SK-N-SH (cell line): ENCODE measurements around the gene KDM4F. TPM values are rescaled to one million over a fixed set of nuclear protein-coding genes. Genes with fewer than 3 reads are reported as not detected.

ENCODE experiments used
- CTCF ChIA-PET: fragments of 300-600, 350-600 bp; formaldehyde crosslinking; extraction: SDS; loops from one replicate; lab custom pipeline; 2021; lab: Yijun Ruan, JAX
- POLR2A ChIA-PET: fragments of 350-600 bp; sonication (Branson Sonifier 250); formaldehyde crosslinking; extraction: SDS; loops from one replicate; lab custom pipeline; 2020; ENCODE audit warnings: antibody characterized with exemption, inconsistent platforms; lab: Yijun Ruan, JAX
- DNase-seq: peaks from one replicate; pipeline ENCODE4 v3.0.0; 2012
- H2AFZ ChIP-seq: fragments of 200-600 bp; sonication (generic); 2 replicates; pipeline ENCODE4 v1.8.1; 2016; ENCODE audit warnings: antibody characterized with exemption, mild to moderate bottlenecking, low read depth
- H3F3A ChIP-seq: fragments of 200-600 bp; sonication (generic); replicated peaks from 2 replicates; pipeline ENCODE3; 2016; ENCODE audit warnings: antibody characterized with exemption, mild to moderate bottlenecking; ENCODE audit not compliant: insufficient read depth
- H3K27ac ChIP-seq, 2 experiments: fragments of 200-500 bp in 1 of 2; fragments of 200-600 bp in 1 of 2; sonication (Bioruptor generic) in 1 of 2; sonication (generic), shearing (Covaris generic) in 1 of 2; 2 replicates each; pipeline versions ENCODE4 v1.5.1 to v1.6.1; 2014 to 2016; ENCODE audit warnings: low read depth in 2 of 2, inconsistent platforms in 1 of 2, low read length in 1 of 2, mild to moderate bottlenecking in 1 of 2, mixed read lengths in 1 of 2
- H3K27me3 ChIP-seq: fragments of 200-600 bp; sonication (generic), shearing (Covaris generic); 2 replicates; pipeline ENCODE4 v1.6.1; 2016; ENCODE audit warnings: mixed run types; ENCODE audit not compliant: insufficient read depth
- H3K36me3 ChIP-seq, 2 experiments: fragments of 200-500 bp in 1 of 2; fragments of 200-600 bp in 1 of 2; sonication (Bioruptor generic) in 1 of 2; sonication (generic) in 1 of 2; replicated peaks in 1 of 2; 2 replicates each; pipeline versions ENCODE3 to v1.5.1; 2014 to 2016; ENCODE audit warnings: low read length in 1 of 2, mild to moderate bottlenecking in 1 of 2; ENCODE audit not compliant: insufficient read depth in 2 of 2, control insufficient read depth in 1 of 2
- H3K4me1 ChIP-seq, 2 experiments: fragments of 200-500 bp in 1 of 2; fragments of 200-600 bp in 1 of 2; sonication (Bioruptor generic) in 1 of 2; sonication (generic), shearing (Covaris generic) in 1 of 2; 2 replicates each; pipeline versions ENCODE4 v1.5.1 to v1.6.1; 2014 to 2016; ENCODE audit warnings: low read depth in 1 of 2, low read length in 1 of 2, mixed run types in 1 of 2; ENCODE audit not compliant: insufficient read depth in 2 of 2, control insufficient read depth in 1 of 2
- H3K4me2 ChIP-seq: fragments of 200-600 bp; sonication (generic), shearing (Covaris generic); 2 replicates; pipeline ENCODE4 v1.6.1; 2017; ENCODE audit warnings: mixed run types
- H3K4me3 ChIP-seq, 2 experiments: fragments of 200-500 bp in 1 of 2; fragments of 200-600 bp in 1 of 2; sonication (Bioruptor generic) in 1 of 2; sonication (generic), shearing (Covaris generic) in 1 of 2; 2 replicates each; pipeline versions ENCODE4 v1.5.1 to v1.8.1; 2014 to 2016; ENCODE audit warnings: low read depth in 2 of 2, inconsistent platforms in 1 of 2, low read length in 1 of 2, mild to moderate bottlenecking in 1 of 2, mixed read lengths in 1 of 2, moderate library complexity in 1 of 2
- H3K79me2 ChIP-seq: fragments of 200-600 bp; sonication (generic); 2 replicates; pipeline ENCODE4 v1.8.1; 2017; ENCODE audit warnings: mild to moderate bottlenecking; ENCODE audit not compliant: insufficient read depth
- H3K9ac ChIP-seq: fragments of 200-600 bp; sonication (generic); 2 replicates; pipeline ENCODE4 v1.6.1; 2017; ENCODE audit warnings: mixed run types
- H3K9me2 ChIP-seq: fragments of 200-600 bp; sonication (generic); 2 replicates; pipeline ENCODE4 v1.6.1; 2017; ENCODE audit warnings: mixed run types
- H3K9me3 ChIP-seq: fragments of 200-600 bp; sonication (generic); 2 replicates; pipeline ENCODE4 v1.6.1; 2017; ENCODE audit warnings: mixed run types, mild to moderate bottlenecking, moderate library complexity
- H4K20me1 ChIP-seq: fragments of 200-600 bp; sonication (generic); 2 replicates; pipeline ENCODE4 v1.6.1; 2017; ENCODE audit warnings: mild to moderate bottlenecking, mixed run types; ENCODE audit not compliant: insufficient read depth
- CHD2 ChIP-seq: fragments of 150-350 bp; IDR thresholded peaks from 2 replicates; pipeline ENCODE4 v1.6.1; 2018; ENCODE audit warnings: low read length; ENCODE audit not compliant: partially characterized antibody
- FOSL2 ChIP-seq: IDR thresholded peaks from 2 replicates; pipeline ENCODE4 v1.4.0; 2012; ENCODE audit warnings: low read depth, mild to moderate bottlenecking, moderate library complexity, borderline replicate concordance
- JUND ChIP-seq: IDR thresholded peaks from 2 replicates; pipeline ENCODE4 v1.4.0; 2012
- NFIC ChIP-seq: IDR thresholded peaks from 2 replicates; pipeline ENCODE4 v1.4.0; 2012; ENCODE audit warnings: borderline replicate concordance
- NRF1 ChIP-seq: IDR thresholded peaks from 2 replicates; pipeline ENCODE4 v1.6.1; 2012; ENCODE audit warnings: low read depth, mild to moderate bottlenecking, low read length
- RCOR1 ChIP-seq: fragments of 150-350 bp; IDR thresholded peaks from 2 replicates; pipeline ENCODE4 v1.6.1; 2017; ENCODE audit warnings: antibody characterized with exemption, low read length
- SMC3 ChIP-seq: IDR thresholded peaks from 2 replicates; pipeline ENCODE4 v1.6.1; 2012; ENCODE audit warnings: low read depth, low read length, improper control_type of control experiment
- TAF1 ChIP-seq: IDR thresholded peaks from 2 replicates; pipeline ENCODE4 v1.6.1; 2012; ENCODE audit warnings: low read depth, mild to moderate bottlenecking, low read length, moderate library complexity, borderline replicate concordance
- TEAD4 ChIP-seq: IDR thresholded peaks from 2 replicates; pipeline ENCODE4 v1.4.0; 2012; ENCODE audit warnings: mild to moderate bottlenecking, borderline replicate concordance; ENCODE audit not compliant: insufficient read depth
- USF2 ChIP-seq: fragments of 150-350 bp; IDR thresholded peaks from 2 replicates; pipeline ENCODE4 v1.6.1; 2017; ENCODE audit warnings: antibody characterized with exemption, low read length, low read depth, borderline replicate concordance
- ZBTB33 ChIP-seq: IDR thresholded peaks from 2 replicates; pipeline ENCODE4 v1.4.0; 2012; ENCODE audit warnings: low read depth, borderline replicate concordance
- polyA plus RNA-seq, 3 experiments: library from polyadenylated mRNA; depleted of rRNA; stranded (reverse); fragments of >200 nt; gene quantifications; 2 replicates each; pipeline ENCODE4 v1.2.3, GENCODE V29; 2012
- TF ChIP-seq, protein P1 (sequence below): IDR thresholded peaks from 2 replicates; pipeline ENCODE4 v1.4.0; 2012; ENCODE audit warnings: low read depth
- TF ChIP-seq, protein P2 (sequence below): IDR thresholded peaks from 2 replicates; pipeline ENCODE4; 2012

KDM4F gene
- polyA plus RNA-seq, 1 of the 3 experiments (the other 2 are of a cell fraction) = not detected

GRCh38 chr11:95089620-95090542 is 40.7 kb downstream of the KDM4F start, which contains the start of gene ENDOD1 (continued):
- TF ChIP-seq NRF1 (peak; percentile 33), TAF1 (peak; percentile 82), TEAD4 (no peak), USF2 (no peak), RCOR1 (0 out of 2 replicates have a peak, but pooled peaks have one; percentile 6), ZBTB33 (no peak), FOSL2 (no peak), SMC3 (no peak), NFIC (no peak)
- TF ChIP-seq, protein P1, sequence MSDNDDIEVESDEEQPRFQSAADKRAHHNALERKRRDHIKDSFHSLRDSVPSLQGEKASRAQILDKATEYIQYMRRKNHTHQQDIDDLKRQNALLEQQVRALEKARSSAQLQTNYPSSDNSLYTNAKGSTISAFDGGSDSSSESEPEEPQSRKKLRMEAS = 0 out of 2 replicates have a peak, but pooled peaks have one; percentile 42
- TF ChIP-seq, protein P2, sequence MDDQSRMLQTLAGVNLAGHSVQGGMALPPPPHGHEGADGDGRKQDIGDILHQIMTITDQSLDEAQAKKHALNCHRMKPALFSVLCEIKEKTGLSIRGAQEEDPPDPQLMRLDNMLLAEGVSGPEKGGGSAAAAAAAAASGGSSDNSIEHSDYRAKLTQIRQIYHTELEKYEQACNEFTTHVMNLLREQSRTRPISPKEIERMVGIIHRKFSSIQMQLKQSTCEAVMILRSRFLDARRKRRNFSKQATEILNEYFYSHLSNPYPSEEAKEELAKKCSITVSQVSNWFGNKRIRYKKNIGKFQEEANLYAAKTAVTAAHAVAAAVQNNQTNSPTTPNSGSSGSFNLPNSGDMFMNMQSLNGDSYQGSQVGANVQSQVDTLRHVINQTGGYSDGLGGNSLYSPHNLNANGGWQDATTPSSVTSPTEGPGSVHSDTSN = no peak
- TF ChIP-seq, all 33 proteins: peak for 8

DNA sequence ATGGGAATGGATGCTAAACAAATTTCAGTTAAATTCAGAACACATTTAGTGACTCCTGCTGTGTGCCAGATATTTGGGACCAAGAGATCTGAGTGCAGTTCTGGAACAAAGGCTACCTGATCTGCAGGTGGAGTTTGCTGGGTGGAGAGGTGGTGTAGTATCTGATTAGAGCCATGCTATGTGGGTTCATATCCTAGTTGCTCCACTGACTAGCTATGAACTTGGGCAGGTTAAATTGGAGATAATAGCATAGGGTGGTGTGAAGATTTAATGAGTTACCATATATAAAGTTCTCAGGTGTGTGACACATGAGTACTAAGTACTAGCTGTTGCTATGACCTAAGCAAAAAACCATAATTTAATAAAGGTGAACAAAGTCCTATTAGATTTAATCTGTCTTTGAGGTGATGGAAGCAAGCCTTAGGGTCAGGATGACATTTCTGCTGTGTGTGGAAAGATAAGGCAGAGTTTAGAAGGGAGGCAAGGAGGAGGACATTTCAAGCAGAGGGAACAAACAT is 42.5 kb downstream of the KDM4F start:
- peaks cover 13 to 36% of the 10 kb centered on the region in 2 experiments; a peak in 2 of 4 replicates for H3K4me1 ChIP-seq
- no peaks in the 10 kb centered on the region for H4K20me1 ChIP-seq
- H3K27me3 ChIP-seq = no peaks in the 10 kb centered on the region
- no peaks in the 10 kb centered on the region for H3K9me3 ChIP-seq
- H3F3A ChIP-seq = peaks cover 19% of the 10 kb centered on the region
- CTCF ChIA-PET = interaction anchor here (1.0 to 6.5 kb wide), 6 partner anchors 10 to 614 kb away, joined by 3 to 52 read pairs (median 5); partner anchors contain the start of gene SRSF8
- no peak overlapping the region for H3K4me3 ChIP-seq
- peak overlapping the region; percentile 79; the same call in 1 of the 2 replicates for H3K4me2 ChIP-seq
- POLR2A ChIA-PET = no interaction called here
- H3K36me3 ChIP-seq = no peaks in the 10 kb centered on the region
- H3K79me2 ChIP-seq = no peaks in the 10 kb centered on the region; the same call in 1 of the 2 replicates
- H3K9ac ChIP-seq = no peak overlapping the region
- no peak for DNase-seq
- H3K9me2 ChIP-seq = no peaks in the 10 kb centered on the region
- no peak for TF ChIP-seq FOSL2
- TF ChIP-seq TEAD4 = no peak
- no peak for TF ChIP-seq JUND
- no peak for TF ChIP-seq CHD2
- TF ChIP-seq RCOR1 = no peak
- H2AFZ ChIP-seq = no peak overlapping the region
- no peak overlapping the region for H3K27ac ChIP-seq
